GM12892 (cell line): Measurements from ENCODE around the gene POU2F2.

ENCODE experiments used
- DNase-seq: peaks from one replicate; pipeline ENCODE4 v3.0.0; 2011; ENCODE audit not compliant: insufficient read length
- FAIRE-seq: peaks from 2 replicates; lab custom pipeline; 2011; peaks lifted over from hg19 to GRCh38; lab: Jason Lieb, UNC
- POLR2A ChIP-seq: IDR thresholded peaks from 2 replicates; pipeline ENCODE4 v1.6.1; 2011; ENCODE audit warnings: low read depth, low read length, control low read depth
- POLR2AphosphoS5 ChIP-seq: IDR thresholded peaks from 2 replicates; pipeline ENCODE4 v1.6.1; 2011; ENCODE audit warnings: low read depth, low read length, control low read depth
- TAF1 ChIP-seq: IDR thresholded peaks from 2 replicates; pipeline ENCODE4 v1.6.1; 2011; ENCODE audit warnings: low read depth, mild to moderate bottlenecking, control low read depth, low read length, borderline replicate concordance

POU2F2 gene

DNA sequence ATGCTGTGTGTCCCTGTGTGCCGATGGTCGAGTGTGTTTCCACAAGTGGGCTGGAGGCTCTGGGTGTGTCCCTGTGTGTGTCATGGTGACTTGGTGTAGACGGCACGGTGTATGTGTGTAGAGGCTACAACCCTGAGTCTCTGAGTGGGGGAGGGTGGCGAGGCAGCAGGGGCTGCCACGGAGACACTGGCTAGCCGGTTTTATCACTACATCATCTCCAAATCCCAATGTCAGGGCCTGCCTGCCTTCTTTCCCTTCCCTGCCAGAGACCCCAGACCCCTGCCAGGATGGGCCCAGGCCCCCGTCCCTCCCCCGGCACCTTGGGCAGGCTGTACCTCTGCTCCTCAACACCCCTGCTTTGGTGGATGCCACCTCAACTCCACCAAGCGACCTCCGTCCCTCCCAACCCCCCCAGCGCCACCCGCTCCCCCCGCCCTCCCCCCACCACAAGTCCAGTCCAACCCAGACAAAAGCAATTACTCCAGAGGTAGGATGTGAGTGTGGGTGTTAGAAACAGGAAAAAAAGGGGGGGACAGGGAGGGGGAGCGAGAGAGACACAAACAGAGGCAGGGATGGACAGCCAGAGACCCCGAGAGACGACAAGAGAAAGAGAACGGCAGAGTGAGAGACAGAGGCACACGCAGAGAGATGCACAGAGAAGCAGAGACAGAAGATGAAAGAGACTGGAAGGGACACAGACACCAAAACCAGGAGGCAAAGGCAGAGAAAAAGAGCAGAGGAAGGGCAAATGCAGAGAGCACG is 21.6 kb upstream of the POU2F2 start:
- FAIRE-seq (no peak), DNase-seq (no peak)
- TF ChIP-seq POLR2AphosphoS5: no peak
- no peak for TF ChIP-seq TAF1
- no peak for TF ChIP-seq POLR2A

- no peak for FAIRE-seq
- DNase-seq: no peak
- TF ChIP-seq TAF1: no peak
- TF ChIP-seq POLR2AphosphoS5: no peak
- TF ChIP-seq POLR2A: no peak
These were observed 20.8 kb upstream of the POU2F2 start for GRCh38 chr19:42152910-42153671.

DNA sequence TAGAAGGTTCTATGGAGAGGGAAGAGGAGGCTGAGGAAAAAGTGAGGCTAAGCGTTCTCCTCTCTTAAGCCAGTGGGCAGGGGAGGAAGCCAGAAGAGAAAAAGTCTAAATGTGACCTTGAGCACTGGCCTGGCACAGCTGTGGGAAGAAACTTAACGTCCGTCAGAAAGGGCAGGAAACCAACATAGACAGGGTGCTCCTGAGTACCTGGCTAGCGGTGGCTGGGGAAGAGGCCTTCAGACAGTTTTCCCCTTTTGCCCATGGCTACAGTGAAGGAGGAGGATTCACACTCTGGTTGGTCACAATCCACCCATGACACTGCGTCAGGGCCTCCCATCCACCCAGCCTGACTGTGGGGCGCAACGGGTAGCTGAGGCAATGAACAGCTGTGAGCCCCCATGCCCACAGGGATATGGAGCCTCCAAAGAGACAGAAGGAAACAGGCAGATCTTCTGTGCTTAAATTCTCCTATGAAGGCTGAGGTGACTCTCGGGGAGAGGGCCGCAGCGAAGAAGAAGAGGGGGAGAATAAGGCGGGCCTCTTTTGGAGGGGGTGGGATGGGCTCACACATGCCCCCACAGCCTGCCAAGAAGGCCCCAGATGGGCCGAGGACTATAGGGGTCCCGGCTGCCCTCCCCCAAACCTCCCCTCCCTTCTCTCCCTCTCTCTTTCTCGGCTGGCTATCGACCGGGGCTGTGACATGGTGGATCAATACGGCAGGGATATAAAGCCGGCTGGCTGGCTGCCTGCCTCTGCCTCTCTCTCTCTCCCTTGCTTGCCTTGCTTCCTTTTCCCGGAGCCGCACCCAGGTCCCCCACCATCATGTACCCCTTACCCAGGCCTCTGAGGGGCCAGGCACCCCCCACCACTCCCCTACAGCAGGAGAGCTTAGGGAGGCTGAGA is 19.8 kb upstream of the POU2F2 start:
- no peak for TF ChIP-seq POLR2AphosphoS5
- TF ChIP-seq POLR2A: no peak
- TF ChIP-seq TAF1: no peak
- no peak for FAIRE-seq
- no peak for DNase-seq

DNA sequence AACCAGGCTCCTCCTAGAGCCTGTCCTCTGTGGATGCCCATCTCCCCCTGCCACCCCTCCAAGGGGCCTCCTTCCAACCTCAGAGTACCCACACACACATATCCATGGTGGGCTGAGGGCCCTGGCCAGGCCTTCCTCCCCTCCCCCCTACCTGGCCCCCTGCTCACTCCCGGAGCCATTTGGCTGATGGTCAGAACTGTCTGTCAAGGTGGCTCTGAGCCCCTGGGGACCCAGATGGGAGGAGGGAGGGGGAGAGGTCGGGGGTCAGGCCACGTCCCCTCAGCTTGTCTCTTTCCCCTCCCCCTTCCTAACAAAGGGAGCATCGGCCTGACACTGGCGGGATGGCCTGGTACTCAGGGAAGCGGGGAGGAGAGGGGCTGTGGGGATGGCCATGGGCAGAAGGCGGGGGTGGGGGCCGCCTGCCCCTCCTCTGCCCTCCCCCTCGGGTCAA is 18.7 kb upstream of the POU2F2 start:
- DNase-seq (no peak), FAIRE-seq (no peak)
- TF ChIP-seq POLR2AphosphoS5 (no peak), TAF1 (no peak), POLR2A (no peak)

GRCh38 chr19:42150364-42150763 is 18.1 kb upstream of the POU2F2 start:
- FAIRE-seq: no peak
- TF ChIP-seq POLR2A: no peak
- no peak for TF ChIP-seq POLR2AphosphoS5
- no peak for TF ChIP-seq TAF1
- DNase-seq: no peak

- DNase-seq (no peak), FAIRE-seq (no peak)
- TF ChIP-seq TAF1 (no peak), POLR2AphosphoS5 (no peak), POLR2A (no peak)
These were observed 17.4 kb upstream of the POU2F2 start for GRCh38 chr19:42149447-42150202.

- FAIRE-seq: no peak
- TF ChIP-seq POLR2A: no peak
- no peak for TF ChIP-seq POLR2AphosphoS5
- TF ChIP-seq TAF1: no peak
- no peak for DNase-seq
These were observed 16.0 kb upstream of the POU2F2 start for GRCh38 chr19:42148266-42148665.

- no peak for TF ChIP-seq TAF1
- no peak for TF ChIP-seq POLR2A
- TF ChIP-seq POLR2AphosphoS5: no peak
- DNase-seq (no peak), FAIRE-seq (no peak)
These were observed 11.3 kb upstream of the POU2F2 start for GRCh38 chr19:42143341-42144234.

- TF ChIP-seq POLR2A (no peak), TAF1 (no peak), POLR2AphosphoS5 (no peak)
- DNase-seq: no peak
- FAIRE-seq: no peak
These were observed 8.0 kb upstream of the POU2F2 start for GRCh38 chr19:42140125-42140754.
